Esophagus squamous epithelium (tissue), 5 donors: ENCODE measurements around the gene CCDC27. TPM values are rescaled to one million over a fixed set of nuclear protein-coding genes. Genes with fewer than 3 reads are reported as not detected.
"Not testable (repeated sequence)": the region's sequence is repeated elsewhere in the genome, so short reads cannot be mapped to it uniquely, and the experiment has no call there.

Experiments
- DNase-seq: peaks from one replicate; lab custom pipeline; 2025; lab: John Stamatoyannopoulos, UW
- H3K27ac ChIP-seq, 4 donors: fragments of 200-600 bp; sonication (generic); one replicate each; pipeline ENCODE4 v1.5.1; 2016 to 2019; ENCODE audit warnings: mild to moderate bottlenecking in 1 of 4
- H3K27me3 ChIP-seq, 4 donors: fragments of 200-600 bp; sonication (generic); 1 replicate in 3 of 4; 2 replicates in 1 of 4; pipeline versions ENCODE4 v1.5.1 to v1.6.0; 2017 to 2021; ENCODE audit warnings: antibody characterized with exemption in 1 of 4
- H3K36me3 ChIP-seq, 3 donors: fragments of 200-600 bp; sonication (generic); one replicate each; pipeline ENCODE4 v1.5.1; 2016 to 2019
- H3K4me1 ChIP-seq, 3 donors: fragments of 200-600 bp; sonication (generic); one replicate each; pipeline ENCODE4 v1.5.1; 2017 to 2019
- H3K4me3 ChIP-seq, 4 donors: fragments of 200-600 bp; sonication (generic); 1 replicate in 3 of 4; 2 replicates in 1 of 4; pipeline ENCODE4 v1.5.1; 2016 to 2019; ENCODE audit warnings: mild to moderate bottlenecking in 2 of 4, moderate library complexity in 1 of 4
- H3K9me3 ChIP-seq, 3 donors: fragments of 200-600 bp; sonication (generic); one replicate each; pipeline ENCODE4 v1.5.1; 2016 to 2019
- POLR2A ChIP-seq, 4 donors: fragments of 450-650 bp; IDR thresholded peaks; one replicate each; pipeline ENCODE4 v1.6.1; 2017; ENCODE audit warnings: antibody characterized with exemption in 4 of 4, mild to moderate bottlenecking in 4 of 4, moderate library complexity in 3 of 4
- WGBS, 2 donors: methylation state at CpG; one replicate each; pipeline ENCODE4 v1.1.5; 2018; 5-methylcytosine and 5-hydroxymethylcytosine counted together
- intact Hi-C: fragments of 100-400 bp; cut with DNase I; formaldehyde crosslinking; loops from one replicate; pipeline ENCODE4 v1.15.0; 2022
- total RNA-seq, 4 donors: library from RNA; depleted of rRNA; stranded (reverse); fragments of >200 nt; gene quantifications; one replicate each; pipeline ENCODE4 v1.1.0, GENCODE V29; 2016
- TF ChIP-seq, protein P1 (sequence below), 6 experiments: fragments of 450-650 bp in 4 of 6; fragments of 200-600 bp in 2 of 6; sonication (generic) in 2 of 6; IDR thresholded peaks; one replicate each; pipeline ENCODE4 v1.5.1; 2016 to 2019; ENCODE audit warnings: antibody characterized with exemption in 6 of 6, mild to moderate bottlenecking in 4 of 6, moderate library complexity in 4 of 6
- donor health status: DM: yes; HTN: yes; CAD: no.

The CCDC27 gene
- total RNA-seq, 4 donors from 2014 or later: not detected

DNA sequence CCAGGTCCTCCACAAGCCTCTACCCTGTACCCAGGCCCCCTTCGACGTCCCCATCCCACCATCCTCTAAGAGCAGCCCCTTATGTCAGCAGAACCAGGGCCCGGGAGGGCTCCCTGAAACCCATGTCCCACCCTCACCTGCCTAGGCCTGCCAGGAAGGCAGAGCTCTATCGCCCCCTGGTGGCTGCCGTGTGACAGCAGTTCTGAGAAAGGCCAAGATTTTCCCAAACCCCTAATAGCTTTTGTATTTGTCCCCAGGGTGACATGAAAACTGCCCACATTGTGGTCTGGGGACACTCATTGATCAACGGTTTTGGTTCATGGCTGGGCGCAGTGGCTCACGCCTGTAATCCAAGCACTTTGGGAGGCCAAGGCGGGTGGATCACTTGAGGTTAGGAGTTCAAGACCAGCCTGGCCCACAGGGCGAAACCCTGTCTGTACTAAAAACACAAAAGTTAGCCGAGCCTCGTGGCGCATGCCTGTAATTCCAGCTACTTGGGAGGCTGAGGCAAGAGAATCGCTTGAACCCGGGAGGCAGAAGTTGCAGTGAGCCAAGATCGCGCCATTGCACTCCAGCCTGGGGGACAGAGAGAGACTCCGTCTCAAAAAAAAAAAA, 27.7 kb upstream of the CCDC27 start:
- H3K27me3 ChIP-seq: peaks cover 0 to 38% (median 0%) of the 10 kb centered on the region in 4 donors
- TF ChIP-seq, protein P1, sequence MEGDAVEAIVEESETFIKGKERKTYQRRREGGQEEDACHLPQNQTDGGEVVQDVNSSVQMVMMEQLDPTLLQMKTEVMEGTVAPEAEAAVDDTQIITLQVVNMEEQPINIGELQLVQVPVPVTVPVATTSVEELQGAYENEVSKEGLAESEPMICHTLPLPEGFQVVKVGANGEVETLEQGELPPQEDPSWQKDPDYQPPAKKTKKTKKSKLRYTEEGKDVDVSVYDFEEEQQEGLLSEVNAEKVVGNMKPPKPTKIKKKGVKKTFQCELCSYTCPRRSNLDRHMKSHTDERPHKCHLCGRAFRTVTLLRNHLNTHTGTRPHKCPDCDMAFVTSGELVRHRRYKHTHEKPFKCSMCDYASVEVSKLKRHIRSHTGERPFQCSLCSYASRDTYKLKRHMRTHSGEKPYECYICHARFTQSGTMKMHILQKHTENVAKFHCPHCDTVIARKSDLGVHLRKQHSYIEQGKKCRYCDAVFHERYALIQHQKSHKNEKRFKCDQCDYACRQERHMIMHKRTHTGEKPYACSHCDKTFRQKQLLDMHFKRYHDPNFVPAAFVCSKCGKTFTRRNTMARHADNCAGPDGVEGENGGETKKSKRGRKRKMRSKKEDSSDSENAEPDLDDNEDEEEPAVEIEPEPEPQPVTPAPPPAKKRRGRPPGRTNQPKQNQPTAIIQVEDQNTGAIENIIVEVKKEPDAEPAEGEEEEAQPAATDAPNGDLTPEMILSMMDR (IDR thresholded peaks at IDR 0.05): peak; percentile 89 to 97 (median 92)
- H3K4me3 ChIP-seq, DNase-seq, H3K36me3 ChIP-seq, H3K27ac ChIP-seq, H3K9me3 ChIP-seq: not testable (repeated sequence)
- 25 to 42% methylated on average over 11 to 13 of the region's 18 CpGs for WGBS, 2 donors
- intact Hi-C loops: loop anchor here (10.0 kb wide), 1 partner anchor 230 kb away; no protein-coding TSS in a partner anchor
- H3K4me1 ChIP-seq: peaks cover 0 to 10% (median 4%) of the 10 kb centered on the region in 3 donors

DNA sequence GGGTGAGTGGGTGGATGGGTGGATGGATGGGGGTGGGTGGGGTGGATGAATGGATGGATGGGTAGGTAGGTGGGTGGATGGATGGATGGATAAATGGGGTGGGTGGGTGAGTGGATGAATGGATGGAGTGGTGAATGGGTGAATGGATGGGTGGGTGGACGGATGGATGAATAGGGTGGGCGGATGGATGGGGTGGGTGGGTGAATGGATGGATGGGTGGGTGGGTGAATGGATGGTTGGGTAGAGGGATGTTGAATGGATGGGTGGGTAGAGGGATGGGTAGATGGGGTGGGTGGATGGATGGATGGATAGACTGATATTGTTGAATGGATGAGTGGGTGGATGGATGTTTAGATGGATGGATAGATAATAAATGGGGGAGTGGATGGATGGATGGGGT, 26.9 kb upstream of the CCDC27 start:
- WGBS, 2 donors: 94 to 96% methylated on average over 2 of the region's 2 CpGs
- Histone ChIP-seq H3K9me3 (no peaks in the 10 kb centered on the region), H3K27ac (no peak overlapping the region), H3K36me3 (no peaks in the 10 kb centered on the region), H3K4me3 (no peak overlapping the region), H3K27me3 (peaks cover 0 to 45% (median 0%) of the 10 kb centered on the region in 4 donors), H3K4me1 (peaks cover 0 to 2% (median 0%) of the 10 kb centered on the region in 3 donors)
- DNase-seq: no peak
- no peak for TF ChIP-seq POLR2A (IDR thresholded peaks at IDR 0.05)
- TF ChIP-seq, protein P1 (IDR thresholded peaks at IDR 0.05): no peak
- intact Hi-C loops: loop anchor here (10.0 kb wide), 1 partner anchor 231 kb away; no protein-coding TSS in a partner anchor

DNA sequence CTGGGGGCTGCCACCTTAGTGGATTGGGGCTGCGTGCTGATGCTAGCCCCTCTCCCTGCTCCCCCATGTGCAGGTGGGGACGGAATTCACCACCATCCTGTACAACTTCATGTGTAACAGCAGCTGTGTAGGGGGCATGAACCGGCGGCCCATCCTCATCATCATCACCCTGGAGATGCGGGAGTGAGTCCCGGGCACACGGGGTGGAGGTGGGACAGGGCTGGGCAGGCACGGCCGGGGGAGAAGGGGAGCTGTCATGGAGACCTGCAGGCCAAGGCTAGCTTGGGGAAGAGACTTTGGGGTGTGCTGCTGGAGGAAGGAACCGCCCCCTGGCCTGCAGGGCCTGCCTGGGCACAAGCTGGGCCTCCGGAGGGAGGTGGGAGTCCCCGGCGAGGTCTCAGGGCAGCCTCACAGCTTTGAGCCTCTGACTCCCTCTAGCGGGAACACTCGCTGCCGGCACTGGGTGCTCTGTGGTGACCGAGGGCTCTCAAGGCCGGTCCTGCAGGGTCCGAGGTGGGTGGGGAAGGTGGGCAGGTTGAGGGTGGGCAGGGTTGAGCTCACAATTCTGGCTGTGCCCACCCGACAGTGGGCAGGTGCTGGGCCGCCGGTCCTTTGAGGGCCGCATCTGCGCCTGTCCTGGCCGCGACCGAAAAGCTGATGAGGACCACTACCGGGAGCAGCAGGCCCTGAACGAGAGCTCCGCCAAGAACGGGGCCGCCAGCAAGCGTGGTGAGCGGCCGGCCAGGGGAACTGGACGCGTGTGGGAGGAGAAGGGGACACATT, 25.0 kb upstream of the CCDC27 start:
- intact Hi-C loops: loop anchor here (10.0 kb wide), 1 partner anchor 232 kb away; no protein-coding TSS in a partner anchor
- 40 to 60% methylated on average over 1 to 26 of the region's 37 CpGs for WGBS, 2 donors
- peaks cover 0 to 64% (median 0%) of the 10 kb centered on the region in 4 donors for H3K27me3 ChIP-seq
- no peak overlapping the region for H3K27ac ChIP-seq
- TF ChIP-seq, protein P1 (IDR thresholded peaks at IDR 0.05): peak in 2 of 6 experiments; percentile 7 to 12
- TF ChIP-seq POLR2A (IDR thresholded peaks at IDR 0.05): no peak
- H3K9me3 ChIP-seq: no peaks in the 10 kb centered on the region
- no peaks in the 10 kb centered on the region for H3K4me1 ChIP-seq
- no peak for DNase-seq
- H3K36me3 ChIP-seq: no peaks in the 10 kb centered on the region
- no peak overlapping the region for H3K4me3 ChIP-seq

DNA sequence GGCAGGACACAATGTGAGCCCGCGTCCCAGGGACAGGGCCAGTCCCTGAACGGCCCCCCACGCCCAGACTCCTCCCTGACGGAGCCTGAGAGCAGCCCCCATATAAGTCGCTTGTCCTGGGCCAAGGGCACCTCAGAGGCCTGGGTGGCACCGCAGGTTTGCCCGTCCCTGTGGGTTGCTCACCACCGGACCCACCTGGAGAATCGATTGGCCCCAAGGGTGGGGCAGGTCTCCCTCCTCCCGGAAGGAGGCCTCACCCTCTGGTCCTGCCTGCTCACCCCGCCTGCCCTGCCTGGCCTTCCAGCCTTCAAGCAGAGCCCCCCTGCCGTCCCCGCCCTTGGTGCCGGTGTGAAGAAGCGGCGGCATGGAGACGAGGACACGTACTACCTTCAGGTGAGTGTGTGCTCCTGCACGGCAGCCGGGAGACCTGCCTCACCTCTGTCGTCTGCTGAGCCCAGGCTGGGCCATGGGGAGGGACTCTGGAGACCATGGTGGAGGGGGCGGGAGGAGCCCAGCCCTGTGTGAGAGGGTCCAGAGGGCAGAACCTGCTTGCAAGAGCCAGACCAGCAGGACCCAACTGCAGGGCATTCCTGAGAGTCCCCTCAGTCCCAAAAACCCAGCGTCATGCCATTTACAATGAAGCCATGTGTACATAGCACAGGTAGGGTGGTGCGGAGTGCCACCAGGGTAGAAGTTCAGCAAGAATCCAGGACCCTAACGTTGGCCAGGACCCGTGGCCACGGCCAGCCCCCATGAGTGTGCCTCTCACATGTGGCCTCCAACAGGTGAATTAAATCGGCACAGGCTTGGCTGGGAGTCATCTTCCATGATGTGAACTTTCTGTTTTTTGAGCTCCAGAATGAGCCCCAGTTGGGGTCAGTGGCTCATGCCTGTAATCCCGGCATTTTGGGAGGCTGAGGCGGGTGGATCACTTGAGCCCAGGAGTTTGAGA, 24.1 kb upstream of the CCDC27 start:
- DNase-seq: no peak
- 78 to 84% methylated on average over 5 to 12 of the region's 31 CpGs for WGBS, 2 donors
- Histone ChIP-seq H3K9me3 (no peaks in the 10 kb centered on the region), H3K27ac (no peak overlapping the region), H3K4me1 (no peaks in the 10 kb centered on the region), H3K4me3 (no peak overlapping the region), H3K27me3 (peaks cover 0 to 71% (median 0%) of the 10 kb centered on the region in 4 donors), H3K36me3 (no peaks in the 10 kb centered on the region)
- TF ChIP-seq, protein P1 (IDR thresholded peaks at IDR 0.05): no peak
- TF ChIP-seq POLR2A (IDR thresholded peaks at IDR 0.05): no peak
- intact Hi-C loops: loop anchor here (10.0 kb wide), 1 partner anchor 233 kb away; no protein-coding TSS in a partner anchor
